HG03469 (cell line): ENCODE results near the gene RAPGEF1.

ENCODE experiments used
- ATAC-seq: cut with Tn5 transposase; IDR thresholded peaks from one replicate; pipeline ENCODE4 v1.9.1; 2021; ENCODE audit warnings: mild to moderate bottlenecking, moderate library complexity, moderate number of reproducible peaks; ENCODE audit not compliant: unreplicated experiment

The RAPGEF1 gene

GRCh38 chr9:131707733-131708157 lies 32.1 kb downstream of the RAPGEF1 start:
- ATAC-seq: no peak

- no peak for ATAC-seq
Observed at GRCh38 chr9:131707050-131707449, 32.8 kb downstream of the RAPGEF1 start.

- ATAC-seq: no peak
Observed at GRCh38 chr9:131706608-131706970, 33.3 kb downstream of the RAPGEF1 start.

GRCh38 chr9:131704988-131705387 lies 34.9 kb downstream of the RAPGEF1 start:
- no peak for ATAC-seq

- ATAC-seq: no peak
Observed at GRCh38 chr9:131704141-131704983, 35.5 kb downstream of the RAPGEF1 start.

- ATAC-seq: no peak
Observed at GRCh38 chr9:131703697-131704096, 36.2 kb downstream of the RAPGEF1 start.

- no peak for ATAC-seq
Observed at GRCh38 chr9:131702911-131703310, 37.0 kb downstream of the RAPGEF1 start.

GRCh38 chr9:131701789-131702337 lies 38.0 kb downstream of the RAPGEF1 start:
- ATAC-seq: no peak

- ATAC-seq: no peak
Observed at GRCh38 chr9:131701436-131701781, 38.5 kb downstream of the RAPGEF1 start.

GRCh38 chr9:131700765-131701435 lies 39.0 kb downstream of the RAPGEF1 start:
- ATAC-seq: no peak

- ATAC-seq: no peak
Observed at GRCh38 chr9:131700076-131700475, 39.8 kb downstream of the RAPGEF1 start.

- ATAC-seq: no peak
Observed at GRCh38 chr9:131698618-131698985, 41.3 kb downstream of the RAPGEF1 start.

- ATAC-seq: no peak
Observed at GRCh38 chr9:131697908-131698617, 41.8 kb downstream of the RAPGEF1 start.

- ATAC-seq: no peak
Observed at GRCh38 chr9:131697097-131697496, 42.8 kb downstream of the RAPGEF1 start.

GRCh38 chr9:131695836-131696460 lies 43.9 kb downstream of the RAPGEF1 start:
- no peak for ATAC-seq

GRCh38 chr9:131695366-131695765 lies 44.5 kb downstream of the RAPGEF1 start:
- ATAC-seq: no peak

- no peak for ATAC-seq
Observed at GRCh38 chr9:131693651-131694597, 46.0 kb downstream of the RAPGEF1 start.

- ATAC-seq: no peak
Observed at GRCh38 chr9:131692612-131693562, 47.0 kb downstream of the RAPGEF1 start.
